NCI-H1092 (cell line): ENCODE results near the gene KLHDC10.
"Not testable (repeated sequence)": the region's sequence is repeated elsewhere in the genome, so short reads cannot be mapped to it uniquely, and the experiment has no call there.

ENCODE experiments used
- DNase-seq: peaks from one replicate; lab custom pipeline; 2025; lab: John Stamatoyannopoulos, UW

KLHDC10 gene

GRCh38 chr7:130069978-130070860 lies at the start of gene KLHDC10:
Gene KLHDC10, plus strand, starts transcription at chr7:130070534. Its CDS starts 110 bp downstream, at chr7:130070644.
- peak; percentile 99 for DNase-seq

DNA sequence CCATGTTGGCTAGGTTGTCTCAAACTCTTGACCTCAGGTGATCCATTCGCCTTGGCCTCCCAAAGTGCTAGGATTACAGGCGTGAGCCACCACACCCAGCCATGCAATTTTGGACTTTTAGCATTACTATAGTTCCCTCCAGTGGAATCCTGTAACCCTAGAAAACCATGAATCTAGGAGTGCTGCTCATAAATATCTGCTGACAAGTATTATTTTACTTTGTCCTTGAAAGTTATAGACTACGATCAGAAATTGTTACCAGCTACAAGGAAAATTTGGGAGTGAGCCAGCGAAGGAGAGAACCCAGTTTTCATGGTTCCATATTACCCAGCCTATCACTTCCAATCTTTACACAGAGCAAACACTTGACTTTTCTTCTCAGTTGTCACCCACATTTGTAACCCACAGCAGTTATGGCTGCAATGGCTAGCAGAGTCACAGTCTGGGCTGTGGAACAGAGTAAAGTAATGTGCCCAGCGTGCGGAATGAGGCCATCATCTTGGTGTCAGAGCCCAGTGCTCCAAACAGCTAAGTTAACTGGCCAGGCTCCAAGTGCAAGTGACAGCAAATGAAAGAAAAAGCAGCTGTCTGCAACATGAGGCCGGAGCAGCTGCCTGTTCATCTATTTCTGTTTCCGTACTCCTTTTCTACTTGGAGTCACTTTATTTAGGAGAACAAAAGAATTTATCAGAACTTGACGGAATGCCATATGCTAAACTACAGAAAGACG lies 49.1 kb upstream of the KLHDC10 start:
- DNase-seq: no peak

DNA sequence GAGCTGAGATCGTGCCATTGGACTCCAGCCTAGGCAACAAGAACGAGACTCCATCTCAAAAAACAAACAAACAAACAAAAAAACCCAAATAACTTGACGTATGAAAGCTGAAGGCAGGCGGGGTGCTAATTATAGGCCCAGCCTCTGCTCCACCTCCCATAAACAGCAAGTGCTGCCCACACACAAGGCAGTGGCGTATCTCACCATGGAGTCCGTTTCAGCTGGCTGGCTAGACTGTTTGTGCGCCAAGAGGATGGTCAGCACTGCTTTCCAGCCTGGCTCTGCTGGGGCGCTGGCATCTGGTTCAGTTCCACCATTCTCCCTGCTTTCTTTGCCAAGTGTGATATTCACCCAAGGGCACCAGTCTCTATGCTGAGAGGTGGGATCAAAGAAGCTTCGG lies 48.2 kb upstream of the KLHDC10 start:
- no peak for DNase-seq

DNA sequence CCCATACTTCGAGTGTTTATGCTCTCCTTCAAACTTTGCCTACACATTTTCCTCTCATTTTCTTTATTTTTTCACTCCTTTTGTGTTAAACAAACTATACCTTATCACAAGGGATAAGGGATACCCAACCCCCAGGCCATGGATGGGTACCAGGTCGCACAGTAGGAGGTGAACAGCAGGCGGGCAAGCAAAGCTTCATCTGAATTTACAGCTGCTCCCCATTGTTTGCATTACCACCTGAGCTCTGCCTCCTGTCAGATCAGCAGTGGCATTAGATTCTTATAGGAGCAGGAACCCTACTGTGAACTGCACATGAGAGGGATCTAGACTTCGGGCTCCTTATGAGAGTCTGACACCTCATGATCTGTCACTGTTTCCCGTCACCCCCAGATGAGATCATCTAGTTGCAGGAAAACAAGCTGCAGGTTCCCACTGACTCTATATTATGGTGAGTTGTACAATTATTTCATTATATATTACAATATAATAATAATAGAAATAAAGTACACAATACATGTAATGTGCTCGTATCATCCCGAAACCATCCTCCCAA lies 47.6 kb upstream of the KLHDC10 start:
- DNase-seq: no peak

- no peak for DNase-seq
Observed at GRCh38 chr7:130024390-130024789, 45.9 kb upstream of the KLHDC10 start.

- no peak for DNase-seq
Observed at GRCh38 chr7:130032698-130033097, 37.6 kb upstream of the KLHDC10 start.

DNA sequence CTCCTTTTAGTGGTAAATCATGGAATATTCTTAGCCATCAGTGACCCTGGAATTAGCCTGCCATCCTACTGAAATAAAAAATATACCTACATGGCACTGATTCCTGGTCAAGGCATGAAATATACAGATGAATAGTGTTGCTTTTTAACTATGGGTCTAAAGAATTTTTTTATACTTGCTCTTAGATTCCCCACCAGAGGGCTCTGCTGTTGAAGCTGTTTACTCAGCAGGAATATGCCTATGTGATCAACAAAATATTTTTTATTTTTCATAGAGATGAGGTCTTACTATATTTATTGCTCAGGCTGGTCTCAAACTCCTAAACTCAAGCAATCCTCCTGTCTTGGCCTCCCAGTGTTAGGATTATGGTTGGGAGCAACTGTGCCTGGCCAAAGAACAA lies 32.6 kb upstream of the KLHDC10 start:
- no peak for DNase-seq

DNA sequence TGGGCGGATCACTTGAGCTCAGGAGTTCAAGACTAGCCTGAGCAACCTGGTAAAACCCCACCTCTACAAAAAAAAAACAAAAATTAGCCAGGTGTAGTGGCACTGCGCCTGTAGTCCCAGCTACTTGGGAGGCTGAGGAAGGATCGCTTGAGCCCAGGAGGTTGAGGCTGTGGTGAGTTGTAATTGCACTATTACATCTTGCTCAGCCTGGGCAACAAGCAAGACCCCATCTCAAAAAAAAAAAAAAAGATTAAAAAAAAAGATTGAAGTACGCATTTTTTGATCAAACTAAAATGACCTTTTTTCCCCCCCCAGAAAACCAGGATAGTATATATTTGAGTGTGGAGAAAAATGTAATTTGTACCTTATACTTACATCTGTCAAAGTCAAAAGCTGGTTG lies 29.8 kb upstream of the KLHDC10 start:
- no peak for DNase-seq

GRCh38 chr7:130047831-130048230 lies 22.5 kb upstream of the KLHDC10 start:
- DNase-seq: no peak

DNA sequence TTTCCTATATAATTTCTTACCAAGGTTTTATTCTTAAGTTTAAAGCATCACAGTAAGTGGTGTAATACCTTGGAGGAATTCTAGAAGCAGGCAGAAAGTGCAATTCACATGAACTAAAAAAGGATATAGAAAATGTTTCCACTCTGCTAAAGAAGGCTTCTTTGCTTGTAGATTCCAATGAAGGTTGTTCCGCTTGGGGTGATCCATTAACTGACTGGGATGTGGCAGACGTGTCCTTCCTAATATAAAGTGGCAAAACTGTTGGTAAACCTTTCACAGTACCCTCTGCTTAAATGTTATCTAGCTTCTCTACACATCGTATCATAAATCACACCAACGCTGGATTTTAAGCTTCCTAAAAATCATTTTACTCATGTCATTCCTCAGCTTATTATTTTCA lies 21.4 kb upstream of the KLHDC10 start:
- no peak for DNase-seq

DNA sequence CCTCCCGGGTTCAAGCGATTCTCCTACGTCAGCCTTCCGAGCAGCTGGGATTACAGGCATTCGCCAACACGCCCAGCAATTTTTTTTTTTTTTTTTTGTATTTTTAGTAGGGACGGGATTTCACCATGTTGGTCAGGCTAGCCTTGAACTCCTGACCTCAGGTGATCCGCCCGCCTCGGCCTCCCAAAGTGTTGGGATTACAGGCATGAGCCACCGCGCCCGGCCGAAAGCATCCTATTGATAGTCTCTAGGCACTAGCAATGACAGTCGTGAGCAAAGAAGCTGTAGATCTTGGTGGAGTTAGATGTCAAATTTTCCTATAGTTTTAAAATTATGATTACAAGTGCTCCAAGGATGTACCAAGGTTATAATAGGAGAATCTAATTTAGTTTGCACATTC lies 18.1 kb upstream of the KLHDC10 start:
- DNase-seq: not testable (repeated sequence)

DNA sequence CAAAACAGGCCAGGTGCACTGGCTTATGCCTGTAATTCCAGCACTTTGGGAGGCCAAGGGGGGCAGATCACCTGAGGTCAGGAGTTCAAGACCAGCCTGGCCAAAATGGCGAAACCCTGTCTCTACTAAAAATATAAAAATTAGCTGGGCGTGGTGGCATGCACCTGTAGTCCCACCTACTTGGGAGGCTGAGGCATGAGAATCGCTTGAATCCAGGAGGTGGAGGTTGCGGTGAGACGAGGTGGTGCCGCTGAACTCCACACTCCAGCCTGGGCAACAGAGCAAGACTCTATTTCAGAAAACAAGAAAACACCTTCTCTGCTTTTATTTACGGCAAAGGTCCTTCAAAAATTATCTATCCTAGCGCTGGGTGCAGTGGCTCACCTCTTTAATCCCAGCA lies 15.1 kb upstream of the KLHDC10 start:
- DNase-seq: not testable (repeated sequence)

DNA sequence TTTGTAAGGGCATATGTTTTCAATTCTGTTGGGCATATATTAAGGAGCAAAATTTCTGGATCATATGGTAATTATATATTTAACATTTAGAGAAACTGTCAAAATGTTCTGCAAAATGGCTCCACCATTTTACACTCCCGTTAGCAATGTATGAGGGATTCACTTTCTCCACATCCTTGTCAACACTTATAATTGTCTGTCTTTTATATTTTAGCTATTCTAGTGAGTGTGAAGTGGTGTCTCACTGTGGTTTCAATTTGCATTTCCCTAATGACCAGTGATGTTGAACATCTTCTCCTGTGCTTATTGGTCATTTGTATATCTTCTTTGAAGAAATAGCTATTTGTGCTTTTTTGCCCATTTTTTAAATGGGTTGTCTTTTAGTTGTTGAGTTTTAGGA lies 8.1 kb upstream of the KLHDC10 start:
- no peak for DNase-seq

DNA sequence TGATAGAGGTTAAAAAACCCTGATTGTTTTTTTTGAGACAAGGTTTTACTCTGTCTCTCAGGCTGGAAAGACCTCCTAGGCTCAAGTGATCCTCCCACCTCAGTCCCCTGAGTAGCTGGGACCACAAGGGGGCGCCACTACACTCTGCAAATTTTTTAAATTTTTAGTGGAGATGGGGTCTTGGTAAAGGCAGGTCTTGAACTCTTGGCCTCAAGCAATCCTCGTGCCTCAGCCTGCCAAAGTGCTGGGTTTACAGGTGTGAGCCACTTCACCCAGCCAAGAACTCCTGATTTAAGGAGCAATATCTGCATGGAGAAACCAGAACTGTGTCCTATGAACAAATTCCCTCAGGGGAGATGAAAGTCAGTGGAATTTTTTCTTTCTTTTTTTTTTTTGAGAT lies 7.3 kb upstream of the KLHDC10 start:
- peak; percentile 65 for DNase-seq

- not testable (repeated sequence) for DNase-seq
Observed at GRCh38 chr7:130064580-130064926, 5.8 kb upstream of the KLHDC10 start.

- DNase-seq: no peak
Observed at GRCh38 chr7:130065500-130066152, 4.7 kb upstream of the KLHDC10 start.

GRCh38 chr7:130069179-130069977 lies 956 bp upstream of the KLHDC10 start:
- no peak for DNase-seq

GRCh38 chr7:130070861-130071622 lies 708 bp downstream of the KLHDC10 start:
- DNase-seq: no peak

GRCh38 chr7:130071701-130072622 lies 1.6 kb downstream of the KLHDC10 start:
- DNase-seq: peak; percentile 78
